GM19328 (cell line): Measurements from ENCODE around the gene CTSG.
"Not testable (repeated sequence)": the region's sequence is repeated elsewhere in the genome, so short reads cannot be mapped to it uniquely, and the experiment has no call there.

Source experiments
- ATAC-seq: cut with Tn5 transposase; IDR thresholded peaks from one replicate; pipeline ENCODE4 v1.9.1; 2021; ENCODE audit warnings: mild to moderate bottlenecking, moderate library complexity; ENCODE audit not compliant: unreplicated experiment

The CTSG gene

GRCh38 chr14:24576182-24576581, at the start of gene CTSG:
Gene CTSG (minus strand): TSS chr14:24576250. CDS start chr14:24576223, 27 bp downstream.
- ATAC-seq, result no peak

- no peak for ATAC-seq
Observed at GRCh38 chr14:24613747-24614146, 37.7 kb upstream of the CTSG start.

- no peak for ATAC-seq
Observed at GRCh38 chr14:24613241-24613640, 37.2 kb upstream of the CTSG start.

GRCh38 chr14:24612196-24612595, 36.1 kb upstream of the CTSG start:
- ATAC-seq, result no peak

GRCh38 chr14:24609655-24610344, 33.8 kb upstream of the CTSG start, which contains the start of gene GZMH:
Gene GZMH (minus strand): TSS chr14:24609685. CDS start chr14:24609613, 72 bp downstream.
- no peak for ATAC-seq

- ATAC-seq, result no peak
Observed at GRCh38 chr14:24607635-24608514, 31.8 kb upstream of the CTSG start.

- ATAC-seq, result no peak
Observed at GRCh38 chr14:24607081-24607480, 31.0 kb upstream of the CTSG start.

- no peak for ATAC-seq
Observed at GRCh38 chr14:24606297-24606696, 30.2 kb upstream of the CTSG start.

- ATAC-seq, result peak; percentile 90
Observed at GRCh38 chr14:24605435-24606190, 29.6 kb upstream of the CTSG start.

- no peak for ATAC-seq
Observed at GRCh38 chr14:24597403-24597802, 21.4 kb upstream of the CTSG start.

- ATAC-seq, result no peak
Observed at GRCh38 chr14:24595073-24595808, 19.2 kb upstream of the CTSG start.

GRCh38 chr14:24591004-24591403, 15.0 kb upstream of the CTSG start:
- ATAC-seq, result not testable (repeated sequence)

- ATAC-seq, result not testable (repeated sequence)
Observed at GRCh38 chr14:24584402-24584801, 8.4 kb upstream of the CTSG start.

GRCh38 chr14:24578558-24578957, 2.5 kb upstream of the CTSG start:
- no peak for ATAC-seq

GRCh38 chr14:24576771-24577170, 721 bp upstream of the CTSG start:
- ATAC-seq, result no peak

- ATAC-seq, result no peak
Observed at GRCh38 chr14:24574206-24574774, 1.8 kb downstream of the CTSG start.

- ATAC-seq, result no peak
Observed at GRCh38 chr14:24566318-24566717, 9.7 kb downstream of the CTSG start.

GRCh38 chr14:24565766-24566165, 10.3 kb downstream of the CTSG start:
- no peak for ATAC-seq

- no peak for ATAC-seq
Observed at GRCh38 chr14:24563505-24563904, 12.5 kb downstream of the CTSG start.

GRCh38 chr14:24556756-24557155, 19.3 kb downstream of the CTSG start:
- ATAC-seq, result no peak
